OCI-LY3 (cell line): ENCODE measurements around the gene REEP5.
"Not testable (repeated sequence)": the region's sequence is repeated elsewhere in the genome, so short reads cannot be mapped to it uniquely, and the experiment has no call there.

ENCODE experiments used
- H2AFZ ChIP-seq: fragments of 200-600, 300-600 bp; shearing (Covaris generic); 2 replicates; pipeline ENCODE4 v1.6.0; 2014; ENCODE audit warnings: antibody characterized with exemption, low read depth, low read length
- H3K27ac ChIP-seq: fragments of 200-600, 300-600 bp; sonication (generic); 2 replicates; pipeline ENCODE4 v1.5.1; 2014; ENCODE audit warnings: mild to moderate bottlenecking, low read length, moderate library complexity, mixed read lengths
- H3K27me3 ChIP-seq: fragments of 200-600, 300-600 bp; sonication (generic); 2 replicates; pipeline ENCODE4 v1.6.1; 2014; ENCODE audit warnings: low read depth, low read length, mixed read lengths
- H3K36me3 ChIP-seq: fragments of 200-600, 300-600 bp; sonication (generic); replicated peaks from 2 replicates; pipeline ENCODE3; 2014; ENCODE audit warnings: low read depth, low read length, mixed read lengths
- H3K4me1 ChIP-seq: fragments of 300-600, 200-600 bp; sonication (generic); 2 replicates; pipeline ENCODE4 v1.6.1; 2014; ENCODE audit warnings: low read length, mixed read lengths
- H3K4me2 ChIP-seq: fragments of 200-600, 300-600 bp; sonication (generic); 2 replicates; pipeline ENCODE4 v1.6.1; 2014; ENCODE audit warnings: low read length, mixed read lengths
- H3K4me3 ChIP-seq: fragments of 300-600, 200-600 bp; sonication (generic); 2 replicates; pipeline ENCODE4 v1.5.1; 2014; ENCODE audit warnings: antibody characterized with exemption, mild to moderate bottlenecking, low read length, moderate library complexity
- H3K79me2 ChIP-seq: fragments of 300-600, 200-600 bp; shearing (Covaris generic); 2 replicates; pipeline ENCODE4 v1.6.1; 2014; ENCODE audit warnings: mild to moderate bottlenecking, low read length, mixed read lengths
- H3K9ac ChIP-seq: fragments of 300-600, 200-600 bp; shearing (Covaris generic); 2 replicates; pipeline ENCODE4 v1.6.0; 2014; ENCODE audit warnings: mild to moderate bottlenecking, low read length, moderate library complexity
- H3K9me3 ChIP-seq: fragments of 200-600, 300-600 bp; shearing (Covaris generic); 2 replicates; pipeline ENCODE4 v1.6.1; 2014; ENCODE audit warnings: low read length, mixed read lengths; ENCODE audit not compliant: insufficient read depth
- H4K20me1 ChIP-seq: fragments of 200-600, 300-600 bp; sonication (generic); 2 replicates; pipeline ENCODE4 v1.6.1; 2016; ENCODE audit warnings: low read length, mixed read lengths; ENCODE audit not compliant: insufficient read depth
- CTCF ChIP-seq: fragments of 200-600, 300-600 bp; sonication (generic); IDR thresholded peaks from 2 replicates; pipeline ENCODE4 v1.5.1; 2014; ENCODE audit warnings: antibody characterized with exemption, low read length, low read depth
- EZH2phosphoT487 ChIP-seq: fragments of 200-600 bp; shearing (Covaris generic); IDR thresholded peaks from 2 replicates; pipeline ENCODE4 v1.6.1; 2018; ENCODE audit warnings: antibody characterized with exemption, mixed run types, low read depth

REEP5 gene

GRCh38 chr5:112967520-112968083 is 45.6 kb upstream of the REEP5 start:
- no peak overlapping the region for H3K4me3 ChIP-seq

DNA sequence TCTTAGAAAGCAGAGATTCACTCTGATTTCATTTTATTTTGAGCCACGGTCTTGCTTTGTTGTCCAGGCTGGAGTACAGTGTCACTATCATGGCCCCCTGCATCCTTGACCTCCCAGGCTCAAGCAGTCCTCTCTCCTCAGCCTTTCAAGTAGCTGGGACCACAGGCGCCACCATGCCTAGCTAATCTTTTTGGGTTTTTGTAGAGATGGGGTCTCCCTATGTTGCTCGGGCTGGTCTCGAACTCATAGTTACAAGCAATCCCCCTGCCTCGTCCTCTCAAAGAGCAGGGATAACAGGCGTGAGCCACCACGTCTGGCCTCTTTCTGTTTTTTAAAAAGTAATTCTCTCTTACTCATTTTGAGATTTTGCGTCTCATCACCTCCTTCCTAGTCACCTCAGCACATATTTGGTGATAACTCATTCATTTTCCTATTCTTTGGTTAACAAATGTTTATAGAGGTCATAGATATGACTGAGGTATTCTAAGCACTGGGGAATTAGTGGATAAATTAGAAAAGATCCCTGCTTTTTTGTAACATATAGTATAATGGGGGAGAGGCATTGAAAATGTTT is 43.8 kb upstream of the REEP5 start:
- H4K20me1 ChIP-seq = no peaks in the 10 kb centered on the region
- no peak overlapping the region for H2AFZ ChIP-seq
- H3K9ac ChIP-seq = no peak overlapping the region
- TF ChIP-seq EZH2phosphoT487 (no peak), CTCF (no peak)
- H3K9me3 ChIP-seq = no peaks in the 10 kb centered on the region
- H3K4me3 ChIP-seq = no peak overlapping the region
- peaks cover 72% of the 10 kb centered on the region for H3K4me1 ChIP-seq
- H3K27ac ChIP-seq = no peak overlapping the region; the same call in 1 of the 2 replicates
- peak overlapping the region; percentile 18; the same call in 1 of the 2 replicates for H3K4me2 ChIP-seq
- no peaks in the 10 kb centered on the region for H3K36me3 ChIP-seq
- no peaks in the 10 kb centered on the region for H3K27me3 ChIP-seq
- H3K79me2 ChIP-seq = no peaks in the 10 kb centered on the region

More at GRCh38 chr5:112967520-112968083, 45.6 kb upstream of the REEP5 start:
- H3K27me3 ChIP-seq = no peaks in the 10 kb centered on the region
- peak overlapping the region; percentile 91; the same call in 1 of the 2 replicates for H3K27ac ChIP-seq
- H2AFZ ChIP-seq = no peak overlapping the region
- H3K4me1 ChIP-seq = peaks cover 70% of the 10 kb centered on the region
- H3K9me3 ChIP-seq = no peaks in the 10 kb centered on the region
- H3K79me2 ChIP-seq = no peaks in the 10 kb centered on the region
- H3K9ac ChIP-seq = no peak overlapping the region
- no peak overlapping the region for H3K4me2 ChIP-seq
- H4K20me1 ChIP-seq = no peaks in the 10 kb centered on the region
- H3K36me3 ChIP-seq = no peaks in the 10 kb centered on the region
- no peak for TF ChIP-seq EZH2phosphoT487
- no peak for TF ChIP-seq CTCF

DNA sequence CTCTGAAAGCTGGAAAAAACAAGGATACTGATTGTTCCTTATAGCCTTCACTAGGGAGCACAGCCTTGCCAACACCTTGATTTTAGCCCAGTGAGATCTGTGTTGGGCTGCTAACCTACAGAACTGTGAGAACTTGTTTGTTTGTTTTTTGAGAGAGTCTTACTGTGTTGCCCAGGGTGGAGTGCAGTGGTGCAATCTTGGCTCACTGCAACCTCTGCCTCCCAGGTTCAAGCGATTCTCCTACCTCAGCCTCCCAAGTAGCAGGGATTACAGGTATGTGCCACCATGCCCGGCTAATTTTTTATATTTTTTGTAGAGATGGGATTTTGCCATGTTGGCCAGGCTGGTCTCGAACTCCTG is 41.3 kb upstream of the REEP5 start:
- not testable (repeated sequence) for H4K20me1 ChIP-seq, H3K27me3 ChIP-seq, H2AFZ ChIP-seq, H3K4me3 ChIP-seq, H3K79me2 ChIP-seq, H3K36me3 ChIP-seq, H3K9me3 ChIP-seq
- H3K27ac ChIP-seq = peak overlapping the region; percentile 88
- H3K4me2 ChIP-seq = peak overlapping the region; percentile 58
- H3K4me1 ChIP-seq = peaks cover 60% of the 10 kb centered on the region
- peak overlapping the region; percentile 9; the same call in 1 of the 2 replicates for H3K9ac ChIP-seq

DNA sequence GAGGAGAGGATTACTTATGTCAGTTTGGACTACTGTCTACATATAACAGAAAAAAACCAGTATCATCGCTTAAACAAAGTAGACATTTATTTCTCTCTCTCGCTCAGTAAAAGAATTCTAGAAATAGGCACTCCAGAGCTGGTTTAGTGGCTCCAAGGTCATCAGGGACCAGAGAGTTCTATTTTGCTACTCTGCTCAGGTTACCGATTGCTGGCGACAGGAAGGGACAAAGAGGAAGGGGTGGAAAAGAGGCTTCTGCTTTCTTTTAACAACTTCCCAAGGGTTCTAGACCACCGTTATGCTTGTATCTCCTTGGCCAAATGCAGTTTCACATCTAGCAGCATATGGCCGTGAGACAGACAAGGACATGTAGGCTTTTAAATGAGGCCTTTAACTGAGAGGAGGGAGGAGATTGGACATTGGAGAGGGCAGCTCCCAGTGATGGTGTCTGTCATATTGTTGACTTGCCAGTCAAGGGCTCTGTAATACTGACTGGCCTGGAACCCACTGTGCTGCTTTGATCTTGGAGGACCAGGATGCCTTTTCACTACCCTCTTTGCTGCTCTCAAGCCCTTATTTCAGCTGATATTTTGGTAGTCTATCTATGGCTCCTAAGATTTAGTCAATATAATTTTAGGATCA is 39.0 kb upstream of the REEP5 start:
- Histone ChIP-seq H3K9me3 (no peaks in the 10 kb centered on the region), H3K36me3 (no peaks in the 10 kb centered on the region), H3K4me1 (peaks cover 56% of the 10 kb centered on the region), H3K27ac (no peak overlapping the region), H4K20me1 (no peaks in the 10 kb centered on the region), H3K79me2 (no peaks in the 10 kb centered on the region), H2AFZ (no peak overlapping the region), H3K4me3 (no peak overlapping the region), H3K9ac (no peak overlapping the region), H3K27me3 (no peaks in the 10 kb centered on the region), H3K4me2 (no peak overlapping the region)
- TF ChIP-seq CTCF (no peak), EZH2phosphoT487 (no peak)
